Measurements from ENCODE around the gene SNAPC4. TPM values are rescaled to one million over a fixed set of nuclear protein-coding genes. Genes with fewer than 3 reads are reported as not detected.

SNAPC4 gene
- total RNA-seq, 2 donors from 2014 or later, result 18.0 to 18.7 TPM

- H3K4me1 Mint-ChIP-seq, result no peaks in the 10 kb centered on the region
- no peak for TF ChIP-seq CTCF (conservative IDR thresholded peaks at IDR 0.05)
- H3K36me3 Mint-ChIP-seq (ENCODE audit: low read depth), result no peaks in the 10 kb centered on the region
- H3K27ac Mint-ChIP-seq, result no peak overlapping the region
- H3K27me3 Mint-ChIP-seq (ENCODE audit: insufficient read depth), result no peaks in the 10 kb centered on the region
- no peaks in the 10 kb centered on the region for H3K4me1 ChIP-seq (ENCODE audit: control insufficient read depth, insufficient read depth, low read length)
- no peak overlapping the region for H3K4me3 ChIP-seq (ENCODE audit: low read length)
- H3K27ac ChIP-seq (ENCODE audit: low read depth, low read length), result no peak overlapping the region
- no peaks in the 10 kb centered on the region for H3K27me3 ChIP-seq (ENCODE audit: control insufficient read depth, insufficient read depth, low read length, poor library complexity, severe bottlenecking)
- WGBS, 2 experiments (ENCODE audit: insufficient coverage in 1 of 2, insufficient read length in 1 of 2), result 93 to 95% methylated on average over 10 to 19 of the region's 19 CpGs
- peaks cover 4% of the 10 kb centered on the region for H3K36me3 ChIP-seq (ENCODE audit: control insufficient read depth, insufficient read depth, low read length)
- no peak for DNase-seq
- no peak overlapping the region for H3K9ac ChIP-seq (ENCODE audit: extremely low read depth, low read length, poor library complexity, severe bottlenecking)
- no peaks in the 10 kb centered on the region for H3K9me3 Mint-ChIP-seq
- H3K9me3 ChIP-seq (ENCODE audit: control insufficient read depth, low read length), result no peaks in the 10 kb centered on the region
- no peak overlapping the region for H3K4me3 Mint-ChIP-seq
Observed at GRCh38 chr9:136370037-136370436, 29.9 kb downstream of the SNAPC4 start.

GRCh38 chr9:136368190-136368589 is 31.8 kb downstream of the SNAPC4 start:
- Histone ChIP-seq H3K4me1 (ENCODE audit: control insufficient read depth, insufficient read depth, low read length) (no peaks in the 10 kb centered on the region), H3K36me3 (ENCODE audit: control insufficient read depth, insufficient read depth, low read length) (no peaks in the 10 kb centered on the region), H3K27me3 (ENCODE audit: control insufficient read depth, insufficient read depth, low read length, poor library complexity, severe bottlenecking) (no peaks in the 10 kb centered on the region), H3K27ac (ENCODE audit: low read depth, low read length) (no peak overlapping the region), H3K9me3 (ENCODE audit: control insufficient read depth, low read length) (no peaks in the 10 kb centered on the region), H3K9ac (ENCODE audit: extremely low read depth, low read length, poor library complexity, severe bottlenecking) (no peak overlapping the region), H3K4me3 (ENCODE audit: low read length) (no peak overlapping the region)
- H3K4me3 Mint-ChIP-seq, result no peak overlapping the region
- no peak overlapping the region for H3K27ac Mint-ChIP-seq
- no peaks in the 10 kb centered on the region for H3K4me1 Mint-ChIP-seq
- H3K36me3 Mint-ChIP-seq (ENCODE audit: low read depth), result no peaks in the 10 kb centered on the region
- no peaks in the 10 kb centered on the region for H3K27me3 Mint-ChIP-seq (ENCODE audit: insufficient read depth)
- no peak for DNase-seq
- H3K9me3 Mint-ChIP-seq, result peaks cover 1% of the 10 kb centered on the region
- WGBS, 2 experiments (ENCODE audit: insufficient coverage in 1 of 2, insufficient read length in 1 of 2), result 90% methylated on average over 12 to 18 of the region's 18 CpGs
- no peak for TF ChIP-seq CTCF (conservative IDR thresholded peaks at IDR 0.05)

GRCh38 chr9:136367296-136368145 is 32.4 kb downstream of the SNAPC4 start:
- WGBS, 2 experiments (ENCODE audit: insufficient coverage in 1 of 2, insufficient read length in 1 of 2), result 93% methylated on average over 36 to 45 of the region's 45 CpGs
- Mint-ChIP-seq H3K27ac (no peak overlapping the region), H3K4me3 (no peak overlapping the region), H3K4me1 (no peaks in the 10 kb centered on the region), H3K9me3 (peaks cover 1% of the 10 kb centered on the region), H3K36me3 (ENCODE audit: low read depth) (no peaks in the 10 kb centered on the region), H3K27me3 (ENCODE audit: insufficient read depth) (no peaks in the 10 kb centered on the region)
- no peak overlapping the region for H3K27ac ChIP-seq (ENCODE audit: low read depth, low read length)
- no peaks in the 10 kb centered on the region for H3K9me3 ChIP-seq (ENCODE audit: control insufficient read depth, low read length)
- H3K4me1 ChIP-seq (ENCODE audit: control insufficient read depth, insufficient read depth, low read length), result no peaks in the 10 kb centered on the region
- H3K4me3 ChIP-seq (ENCODE audit: low read length), result no peak overlapping the region
- no peak overlapping the region for H3K9ac ChIP-seq (ENCODE audit: extremely low read depth, low read length, poor library complexity, severe bottlenecking)
- TF ChIP-seq CTCF (conservative IDR thresholded peaks at IDR 0.05), result no peak
- no peaks in the 10 kb centered on the region for H3K27me3 ChIP-seq (ENCODE audit: control insufficient read depth, insufficient read depth, low read length, poor library complexity, severe bottlenecking)
- H3K36me3 ChIP-seq (ENCODE audit: control insufficient read depth, insufficient read depth, low read length), result no peaks in the 10 kb centered on the region
- DNase-seq, result no peak

Data from endodermal cell (in vitro differentiated cells).